ENCODE data around the gene TCF4.

DNA sequence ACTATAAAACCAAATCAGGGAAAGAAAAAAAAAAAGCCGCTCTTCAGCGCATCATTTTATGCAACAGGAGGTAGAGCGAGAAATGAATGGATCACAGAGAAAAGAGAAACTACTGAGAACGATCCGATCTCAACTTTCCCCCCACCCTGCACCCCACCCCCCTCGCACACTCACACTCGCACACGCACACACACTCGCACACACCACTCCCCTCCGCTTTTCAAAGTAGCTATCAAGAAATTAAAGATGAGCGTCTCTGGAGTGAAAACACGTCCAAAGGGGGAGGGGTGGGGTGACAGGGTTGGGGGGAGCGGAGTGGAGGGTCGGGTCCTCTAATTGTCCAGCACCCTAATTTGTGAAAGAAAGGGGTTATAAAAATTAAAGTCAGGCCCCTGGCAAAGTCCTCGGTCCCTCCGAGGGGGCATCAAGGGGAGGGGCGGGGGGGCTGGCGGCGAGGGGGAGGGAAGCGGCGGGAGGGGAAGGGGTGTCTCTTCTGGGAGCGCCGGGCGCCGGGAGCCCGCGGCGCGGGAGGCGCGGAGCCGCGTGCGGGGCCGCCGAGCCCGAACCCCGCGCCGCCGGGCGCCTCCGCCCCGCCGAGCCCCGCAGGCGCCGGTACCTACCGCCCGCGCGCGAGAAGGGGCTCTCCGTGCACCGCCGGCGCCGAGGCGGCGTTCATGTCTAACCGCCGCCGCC lies 428 bp downstream of the TCF4 start:
- TF ChIP-seq, protein P1, sequence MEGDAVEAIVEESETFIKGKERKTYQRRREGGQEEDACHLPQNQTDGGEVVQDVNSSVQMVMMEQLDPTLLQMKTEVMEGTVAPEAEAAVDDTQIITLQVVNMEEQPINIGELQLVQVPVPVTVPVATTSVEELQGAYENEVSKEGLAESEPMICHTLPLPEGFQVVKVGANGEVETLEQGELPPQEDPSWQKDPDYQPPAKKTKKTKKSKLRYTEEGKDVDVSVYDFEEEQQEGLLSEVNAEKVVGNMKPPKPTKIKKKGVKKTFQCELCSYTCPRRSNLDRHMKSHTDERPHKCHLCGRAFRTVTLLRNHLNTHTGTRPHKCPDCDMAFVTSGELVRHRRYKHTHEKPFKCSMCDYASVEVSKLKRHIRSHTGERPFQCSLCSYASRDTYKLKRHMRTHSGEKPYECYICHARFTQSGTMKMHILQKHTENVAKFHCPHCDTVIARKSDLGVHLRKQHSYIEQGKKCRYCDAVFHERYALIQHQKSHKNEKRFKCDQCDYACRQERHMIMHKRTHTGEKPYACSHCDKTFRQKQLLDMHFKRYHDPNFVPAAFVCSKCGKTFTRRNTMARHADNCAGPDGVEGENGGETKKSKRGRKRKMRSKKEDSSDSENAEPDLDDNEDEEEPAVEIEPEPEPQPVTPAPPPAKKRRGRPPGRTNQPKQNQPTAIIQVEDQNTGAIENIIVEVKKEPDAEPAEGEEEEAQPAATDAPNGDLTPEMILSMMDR (conservative IDR thresholded peaks at IDR 0.05; ENCODE audit: low read length): no peak
- TF ChIP-seq EZH2phosphoT487 (IDR thresholded peaks at IDR 0.05; ENCODE audit: borderline replicate concordance, low read depth, low read length): no peak

Data from OCI-LY7 (cell line).